GM12892 (cell line): Measurements from ENCODE around the gene SCLT1.

ENCODE experiments used
- POLR2A ChIP-seq: IDR thresholded peaks from 2 replicates; pipeline ENCODE4 v1.6.1; 2011; ENCODE audit warnings: low read depth, low read length, control low read depth
- POLR2AphosphoS5 ChIP-seq: IDR thresholded peaks from 2 replicates; pipeline ENCODE4 v1.6.1; 2011; ENCODE audit warnings: low read depth, low read length, control low read depth
- TAF1 ChIP-seq: IDR thresholded peaks from 2 replicates; pipeline ENCODE4 v1.6.1; 2011; ENCODE audit warnings: low read depth, mild to moderate bottlenecking, control low read depth, low read length, borderline replicate concordance

GRCh38 chr4:129043523-129043922 is 49.8 kb downstream of the SCLT1 start:
- TF ChIP-seq POLR2A (no peak), TAF1 (no peak), POLR2AphosphoS5 (no peak)
